HG03439 (cell line): Measurements from ENCODE around the gene GAPVD1.
"Not testable (repeated sequence)": the region's sequence is repeated elsewhere in the genome, so short reads cannot be mapped to it uniquely, and the experiment has no call there.

Experiments used
- ATAC-seq: cut with Tn5 transposase; IDR thresholded peaks from one replicate; pipeline ENCODE4 v1.9.1; 2021; ENCODE audit warnings: mild to moderate bottlenecking, moderate library complexity; ENCODE audit not compliant: unreplicated experiment

GAPVD1 gene

GRCh38 chr9:125304273-125304672 is 42.6 kb downstream of the GAPVD1 start:
- ATAC-seq: no peak

- ATAC-seq: no peak
Observed at GRCh38 chr9:125312411-125312810, 50.8 kb downstream of the GAPVD1 start.

GRCh38 chr9:125316359-125316758 is 54.7 kb downstream of the GAPVD1 start:
- ATAC-seq: not testable (repeated sequence)

GRCh38 chr9:125317704-125318103 is 56.1 kb downstream of the GAPVD1 start:
- no peak for ATAC-seq

GRCh38 chr9:125321496-125321895 is 59.9 kb downstream of the GAPVD1 start:
- no peak for ATAC-seq

GRCh38 chr9:125323615-125324014 is 62.0 kb downstream of the GAPVD1 start:
- no peak for ATAC-seq

- ATAC-seq: no peak
Observed at GRCh38 chr9:125325826-125326225, 64.2 kb downstream of the GAPVD1 start.

- ATAC-seq: no peak
Observed at GRCh38 chr9:125329978-125330377, 68.4 kb downstream of the GAPVD1 start.

GRCh38 chr9:125330587-125330986 is 69.0 kb downstream of the GAPVD1 start:
- ATAC-seq: no peak

GRCh38 chr9:125332527-125332926 is 70.9 kb downstream of the GAPVD1 start:
- no peak for ATAC-seq

- no peak for ATAC-seq
Observed at GRCh38 chr9:125337236-125337635, 75.6 kb downstream of the GAPVD1 start.

GRCh38 chr9:125338929-125339328 is 77.3 kb downstream of the GAPVD1 start:
- ATAC-seq: no peak

- no peak for ATAC-seq
Observed at GRCh38 chr9:125341566-125341965, 79.9 kb downstream of the GAPVD1 start.

- no peak for ATAC-seq
Observed at GRCh38 chr9:125343518-125344275, 82.1 kb downstream of the GAPVD1 start.

- ATAC-seq: no peak
Observed at GRCh38 chr9:125346080-125346732, 84.6 kb downstream of the GAPVD1 start.

GRCh38 chr9:125355601-125356000 is 94.0 kb downstream of the GAPVD1 start:
- ATAC-seq: no peak

GRCh38 chr9:125356032-125356431 is 94.4 kb downstream of the GAPVD1 start:
- no peak for ATAC-seq

GRCh38 chr9:125359011-125359410 is 97.4 kb downstream of the GAPVD1 start:
- ATAC-seq: no peak

GRCh38 chr9:125360601-125361000 is 99.0 kb downstream of the GAPVD1 start:
- ATAC-seq: no peak

- no peak for ATAC-seq
Observed at GRCh38 chr9:125361837-125362531, 100.4 kb downstream of the GAPVD1 start.

- ATAC-seq: no peak
Observed at GRCh38 chr9:125366676-125367075, 105.0 kb downstream of the GAPVD1 start.

GRCh38 chr9:125370786-125371185 is 109.2 kb downstream of the GAPVD1 start:
- no peak for ATAC-seq
